Panc1 (cell line): ENCODE results near the gene SAMD9L. TPM values are rescaled to one million over a fixed set of nuclear protein-coding genes. Genes with fewer than 3 reads are reported as not detected.

Source experiments
- ATAC-seq: fragments of 200-7000 bp; cut with Tn5 transposase; 2 replicates; pipeline ENCODE4 v1.9.1; 2020; ENCODE audit warnings: mild to moderate bottlenecking, moderate library complexity
- BruUV-seq: library from RNA; stranded (reverse); fragments of 400-500 nt; replicated peaks from 2 replicates; lab custom pipeline; 2021; lab: Mats Ljungman, UMichigan
- CTCF ChIA-PET: fragments of 300-600 bp; sonication (Branson Sonifier 250); formaldehyde crosslinking; loops from one replicate; lab custom pipeline; 2022; ENCODE audit warnings: antibody characterized with exemption; lab: Charles Lee
- POLR2A ChIA-PET: fragments of 300-600 bp; sonication (Branson Sonifier 250); formaldehyde crosslinking; loops from one replicate; lab custom pipeline; 2022; ENCODE audit warnings: antibody characterized with exemption; lab: Charles Lee
- DNase-seq: peaks from one replicate; pipeline ENCODE4 v3.0.0-alpha.2; 2010; ENCODE audit warnings: low read depth, low spot score
- H3K27ac ChIP-seq: 2 replicates; pipeline ENCODE4 v1.5.1; 2011; ENCODE audit warnings: mild to moderate bottlenecking, low read length, inconsistent platforms
- H3K27me3 ChIP-seq: fragments of 200-500 bp; sonication (Bioruptor generic); 2 replicates; pipeline ENCODE4 v1.6.0; 2014; ENCODE audit warnings: low read length, inconsistent platforms; ENCODE audit not compliant: control insufficient read depth, insufficient read depth
- H3K36me3 ChIP-seq: fragments of 200-500 bp; sonication (Bioruptor generic); 2 replicates; pipeline ENCODE4 v1.5.1; 2014; ENCODE audit warnings: inconsistent platforms, mild to moderate bottlenecking, low read length, moderate library complexity; ENCODE audit not compliant: control insufficient read depth, insufficient read depth
- H3K4me1 ChIP-seq: 2 replicates; pipeline ENCODE4 v1.5.1; 2011; ENCODE audit warnings: inconsistent platforms, mild to moderate bottlenecking, low read length, moderate library complexity; ENCODE audit not compliant: control insufficient read depth, insufficient read depth
- H3K4me3 ChIP-seq, 2 experiments: 2 replicates each; pipeline ENCODE4 v1.5.1; 2011 to 2012; ENCODE audit warnings: low read depth in 2 of 2, low read length in 2 of 2, mild to moderate bottlenecking in 2 of 2, inconsistent platforms in 1 of 2, moderate library complexity in 1 of 2
- H3K9me3 ChIP-seq: fragments of 200-500 bp; sonication (Bioruptor generic); 2 replicates; pipeline ENCODE4 v1.5.1; 2014; ENCODE audit warnings: low read depth, mild to moderate bottlenecking, inconsistent platforms, low read length, moderate library complexity; ENCODE audit not compliant: control insufficient read depth, insufficient read depth
- POLR2AphosphoS5 ChIP-seq: IDR thresholded peaks from 2 replicates; pipeline ENCODE4 v1.6.1; 2012; ENCODE audit warnings: mild to moderate bottlenecking, low read depth, low read length, moderate library complexity
- SIN3A ChIP-seq: IDR thresholded peaks from 2 replicates; pipeline ENCODE4 v1.6.1; 2012; ENCODE audit warnings: low read depth, mild to moderate bottlenecking, low read length, moderate library complexity, borderline replicate concordance; ENCODE audit not compliant: insufficient read depth
- TCF7L2 ChIP-seq: IDR thresholded peaks from 2 replicates; pipeline ENCODE4 v1.6.1; 2011; ENCODE audit warnings: mild to moderate bottlenecking, low read depth, low read length, inconsistent platforms
- in situ Hi-C: cut with HindIII; loops from 2 replicates; pipeline ENCODE4 v1.10.0; 2016; ENCODE audit warnings: low sequenced_read_pairs, low pct_unique_long_range_greater_than_20kb
- intact Hi-C: fragments of 100-400 bp; cut with micrococcal nuclease; formaldehyde crosslinking; loops from one replicate; pipeline ENCODE4 v1.10.0; 2022; ENCODE audit not compliant: unreplicated experiment
- total RNA-seq: library from RNA; stranded (reverse); gene quantifications from one replicate; pipeline ENCODE4 v1.2.1, GENCODE V29; 2021; ENCODE audit not compliant: unreplicated experiment
- TF ChIP-seq, protein P1 (sequence below): fragments of 450-650 bp; IDR thresholded peaks from 2 replicates; pipeline ENCODE4 v1.5.1; 2017; ENCODE audit warnings: mild to moderate bottlenecking
- TF ChIP-seq, protein P2 (sequence below), 2 experiments: IDR thresholded peaks; 2 replicates each; pipeline ENCODE4 v1.6.1; 2011 to 2012; ENCODE audit warnings: low read depth in 2 of 2, control low read depth in 1 of 2, low read length in 1 of 2, mild to moderate bottlenecking in 1 of 2, moderate library complexity in 1 of 2; ENCODE audit not compliant: insufficient read depth in 1 of 2

Gene SAMD9L
- total RNA-seq, 1 experiment from 2014 or later = 1.3 TPM

DNA sequence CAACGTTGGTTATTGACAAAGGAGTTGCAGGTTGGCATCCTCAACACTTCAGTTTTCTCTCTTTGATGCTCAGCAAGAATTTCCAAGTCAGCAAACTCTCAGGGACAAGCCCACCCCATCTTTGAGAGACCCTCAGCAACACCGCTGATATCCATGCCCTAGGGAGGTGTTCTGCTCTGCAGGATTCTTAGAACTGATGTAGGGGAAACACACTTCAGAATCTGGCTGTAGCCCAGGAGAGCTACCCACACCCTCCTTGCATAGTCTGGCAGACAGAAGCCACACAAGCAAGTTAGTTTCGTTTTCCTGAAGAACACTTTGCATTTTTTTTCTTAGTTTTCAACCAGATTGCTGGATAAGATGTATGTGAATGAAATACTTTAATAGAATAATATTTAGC lies 822 bp downstream of the SAMD9L start:
- H3K27me3 ChIP-seq = no peaks in the 10 kb centered on the region
- no peak for DNase-seq
- no TSS peak for BruUV-seq

GRCh38 chr7:93146472-93147141 lies 1.6 kb downstream of the SAMD9L start:
- BruUV-seq = no TSS peak
- CTCF ChIA-PET = no interaction called here
- ATAC-seq (no peak), DNase-seq (no peak)
- Histone ChIP-seq H3K4me3 (no peak overlapping the region; a peak in 1 of 4 replicates), H3K36me3 (no peaks in the 10 kb centered on the region), H3K27ac (no peak overlapping the region), H3K27me3 (no peaks in the 10 kb centered on the region), H3K9me3 (no peaks in the 10 kb centered on the region), H3K4me1 (no peaks in the 10 kb centered on the region; the same call in 1 of the 2 replicates)
- POLR2A ChIA-PET = no interaction called here
- intact Hi-C loops = no loop called here
- in situ Hi-C loops = no loop called here
- TF ChIP-seq, protein P1, sequence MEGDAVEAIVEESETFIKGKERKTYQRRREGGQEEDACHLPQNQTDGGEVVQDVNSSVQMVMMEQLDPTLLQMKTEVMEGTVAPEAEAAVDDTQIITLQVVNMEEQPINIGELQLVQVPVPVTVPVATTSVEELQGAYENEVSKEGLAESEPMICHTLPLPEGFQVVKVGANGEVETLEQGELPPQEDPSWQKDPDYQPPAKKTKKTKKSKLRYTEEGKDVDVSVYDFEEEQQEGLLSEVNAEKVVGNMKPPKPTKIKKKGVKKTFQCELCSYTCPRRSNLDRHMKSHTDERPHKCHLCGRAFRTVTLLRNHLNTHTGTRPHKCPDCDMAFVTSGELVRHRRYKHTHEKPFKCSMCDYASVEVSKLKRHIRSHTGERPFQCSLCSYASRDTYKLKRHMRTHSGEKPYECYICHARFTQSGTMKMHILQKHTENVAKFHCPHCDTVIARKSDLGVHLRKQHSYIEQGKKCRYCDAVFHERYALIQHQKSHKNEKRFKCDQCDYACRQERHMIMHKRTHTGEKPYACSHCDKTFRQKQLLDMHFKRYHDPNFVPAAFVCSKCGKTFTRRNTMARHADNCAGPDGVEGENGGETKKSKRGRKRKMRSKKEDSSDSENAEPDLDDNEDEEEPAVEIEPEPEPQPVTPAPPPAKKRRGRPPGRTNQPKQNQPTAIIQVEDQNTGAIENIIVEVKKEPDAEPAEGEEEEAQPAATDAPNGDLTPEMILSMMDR = no peak
- no peak for TF ChIP-seq TCF7L2
- TF ChIP-seq SIN3A = no peak
- TF ChIP-seq, protein P2, sequence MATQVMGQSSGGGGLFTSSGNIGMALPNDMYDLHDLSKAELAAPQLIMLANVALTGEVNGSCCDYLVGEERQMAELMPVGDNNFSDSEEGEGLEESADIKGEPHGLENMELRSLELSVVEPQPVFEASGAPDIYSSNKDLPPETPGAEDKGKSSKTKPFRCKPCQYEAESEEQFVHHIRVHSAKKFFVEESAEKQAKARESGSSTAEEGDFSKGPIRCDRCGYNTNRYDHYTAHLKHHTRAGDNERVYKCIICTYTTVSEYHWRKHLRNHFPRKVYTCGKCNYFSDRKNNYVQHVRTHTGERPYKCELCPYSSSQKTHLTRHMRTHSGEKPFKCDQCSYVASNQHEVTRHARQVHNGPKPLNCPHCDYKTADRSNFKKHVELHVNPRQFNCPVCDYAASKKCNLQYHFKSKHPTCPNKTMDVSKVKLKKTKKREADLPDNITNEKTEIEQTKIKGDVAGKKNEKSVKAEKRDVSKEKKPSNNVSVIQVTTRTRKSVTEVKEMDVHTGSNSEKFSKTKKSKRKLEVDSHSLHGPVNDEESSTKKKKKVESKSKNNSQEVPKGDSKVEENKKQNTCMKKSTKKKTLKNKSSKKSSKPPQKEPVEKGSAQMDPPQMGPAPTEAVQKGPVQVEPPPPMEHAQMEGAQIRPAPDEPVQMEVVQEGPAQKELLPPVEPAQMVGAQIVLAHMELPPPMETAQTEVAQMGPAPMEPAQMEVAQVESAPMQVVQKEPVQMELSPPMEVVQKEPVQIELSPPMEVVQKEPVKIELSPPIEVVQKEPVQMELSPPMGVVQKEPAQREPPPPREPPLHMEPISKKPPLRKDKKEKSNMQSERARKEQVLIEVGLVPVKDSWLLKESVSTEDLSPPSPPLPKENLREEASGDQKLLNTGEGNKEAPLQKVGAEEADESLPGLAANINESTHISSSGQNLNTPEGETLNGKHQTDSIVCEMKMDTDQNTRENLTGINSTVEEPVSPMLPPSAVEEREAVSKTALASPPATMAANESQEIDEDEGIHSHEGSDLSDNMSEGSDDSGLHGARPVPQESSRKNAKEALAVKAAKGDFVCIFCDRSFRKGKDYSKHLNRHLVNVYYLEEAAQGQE (IDR thresholded peaks at IDR 0.05; ENCODE audit: insufficient read depth in 1 of 2, low read depth in 2 of 2, low read length in 1 of 2) = no peak
- TF ChIP-seq POLR2AphosphoS5 = no peak

More for the DNA sequence above, 822 bp downstream of the SAMD9L start:
- intact Hi-C loops = no loop called here
- no peaks in the 10 kb centered on the region; the same call in 1 of the 2 replicates for H3K4me1 ChIP-seq
- no peaks in the 10 kb centered on the region for H3K36me3 ChIP-seq
- H3K9me3 ChIP-seq = no peaks in the 10 kb centered on the region
- ATAC-seq = no peak
- H3K4me3 ChIP-seq = peak overlapping the region; percentile 17 to 34; a peak in 3 of 4 replicates
- in situ Hi-C loops = no loop called here
- no peak overlapping the region for H3K27ac ChIP-seq
- ChIA-PET CTCF (no interaction called here), POLR2A (no interaction called here)
- TF ChIP-seq, protein P1 = no peak
- TF ChIP-seq TCF7L2 = no peak
- TF ChIP-seq POLR2AphosphoS5 = no peak
- TF ChIP-seq, protein P2 (IDR thresholded peaks at IDR 0.05; ENCODE audit: insufficient read depth in 1 of 2, low read depth in 2 of 2, low read length in 1 of 2) = no peak
- TF ChIP-seq SIN3A = no peak
